Ascending aorta (tissue), 2 donors: Measurements from ENCODE around the gene NSD2. TPM values are rescaled to one million over a fixed set of nuclear protein-coding genes. Genes with fewer than 3 reads are reported as not detected.
"Not testable (repeated sequence)": the region's sequence is repeated elsewhere in the genome, so short reads cannot be mapped to it uniquely, and the experiment has no call there.

ENCODE experiments used
- DNase-seq, 2 donors: peaks; one replicate each; pipeline ENCODE4 v3.0.0-alpha.2; 2019; ENCODE audit warnings: low spot score in 2 of 2
- H3K27ac ChIP-seq, 2 donors: fragments of 200-600 bp; sonication (generic); one replicate each; pipeline ENCODE4 v1.5.1; 2016 to 2017; ENCODE audit warnings: mild to moderate bottlenecking in 1 of 2
- H3K27me3 ChIP-seq: fragments of 200-600 bp; sonication (generic); one replicate; pipeline ENCODE4 v1.5.1; 2017
- H3K36me3 ChIP-seq, 2 donors: fragments of 200-600 bp; sonication (generic); one replicate each; pipeline ENCODE4 v1.5.1; 2016
- H3K4me1 ChIP-seq, 2 donors: fragments of 200-600 bp; sonication (generic); one replicate each; pipeline ENCODE4 v1.5.1; 2016 to 2017; ENCODE audit warnings: mild to moderate bottlenecking in 1 of 2
- H3K4me3 ChIP-seq, 2 donors: fragments of 200-600 bp; sonication (generic); one replicate each; pipeline ENCODE4 v1.5.1; 2016 to 2017; ENCODE audit warnings: mild to moderate bottlenecking in 1 of 2
- H3K9me3 ChIP-seq, 2 donors: fragments of 200-600 bp; sonication (generic); one replicate each; pipeline ENCODE4 v1.5.1; 2016
- intact Hi-C: fragments of 100-400 bp; cut with DNase I; formaldehyde crosslinking; loops from one replicate; pipeline ENCODE4 v1.15.1; 2023
- total RNA-seq: library from RNA; depleted of rRNA; stranded (reverse); fragments of >200 nt; gene quantifications from one replicate; pipeline ENCODE4 v1.1.0, GENCODE V29; 2016
- TF ChIP-seq, protein P1 (sequence below), 3 experiments: fragments of 200-600 bp in 2 of 3; fragments of 450-650 bp in 1 of 3; sonication (generic) in 2 of 3; IDR thresholded peaks; one replicate each; pipeline ENCODE4 v1.5.1; 2016 to 2019; ENCODE audit warnings: antibody characterized with exemption in 3 of 3, mild to moderate bottlenecking in 1 of 3, moderate library complexity in 1 of 3

Gene NSD2
- total RNA-seq, 1 donor from 2014 or later = 19.9 TPM

DNA sequence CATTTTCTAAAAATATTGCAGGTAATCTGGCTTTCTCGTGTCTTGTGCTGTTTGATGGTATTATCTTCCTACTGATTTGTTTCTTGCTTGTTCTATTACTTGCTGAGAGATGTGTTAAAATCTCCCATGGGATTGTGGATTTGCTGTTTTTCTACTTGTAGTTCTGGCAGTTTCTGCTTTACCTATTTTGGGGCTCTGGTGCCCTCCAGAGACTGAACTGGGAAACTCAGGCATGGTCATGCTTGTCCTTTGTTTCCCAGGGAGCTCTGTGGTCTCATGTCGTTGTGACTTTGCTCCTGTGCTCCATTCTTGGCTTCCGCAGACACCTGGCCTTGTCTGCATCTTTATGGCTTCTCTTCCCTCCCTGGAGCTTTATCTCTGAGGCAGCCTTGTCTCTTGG lies 39.5 kb downstream of the NSD2 start:
- Histone ChIP-seq H3K9me3 (no peaks in the 10 kb centered on the region), H3K27me3 (no peaks in the 10 kb centered on the region), H3K27ac (no peak overlapping the region), H3K4me3 (no peak overlapping the region), H3K36me3 (peaks cover 0 to 15% of the 10 kb centered on the region in 2 donors), H3K4me1 (no peaks in the 10 kb centered on the region)
- TF ChIP-seq, protein P1, sequence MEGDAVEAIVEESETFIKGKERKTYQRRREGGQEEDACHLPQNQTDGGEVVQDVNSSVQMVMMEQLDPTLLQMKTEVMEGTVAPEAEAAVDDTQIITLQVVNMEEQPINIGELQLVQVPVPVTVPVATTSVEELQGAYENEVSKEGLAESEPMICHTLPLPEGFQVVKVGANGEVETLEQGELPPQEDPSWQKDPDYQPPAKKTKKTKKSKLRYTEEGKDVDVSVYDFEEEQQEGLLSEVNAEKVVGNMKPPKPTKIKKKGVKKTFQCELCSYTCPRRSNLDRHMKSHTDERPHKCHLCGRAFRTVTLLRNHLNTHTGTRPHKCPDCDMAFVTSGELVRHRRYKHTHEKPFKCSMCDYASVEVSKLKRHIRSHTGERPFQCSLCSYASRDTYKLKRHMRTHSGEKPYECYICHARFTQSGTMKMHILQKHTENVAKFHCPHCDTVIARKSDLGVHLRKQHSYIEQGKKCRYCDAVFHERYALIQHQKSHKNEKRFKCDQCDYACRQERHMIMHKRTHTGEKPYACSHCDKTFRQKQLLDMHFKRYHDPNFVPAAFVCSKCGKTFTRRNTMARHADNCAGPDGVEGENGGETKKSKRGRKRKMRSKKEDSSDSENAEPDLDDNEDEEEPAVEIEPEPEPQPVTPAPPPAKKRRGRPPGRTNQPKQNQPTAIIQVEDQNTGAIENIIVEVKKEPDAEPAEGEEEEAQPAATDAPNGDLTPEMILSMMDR (IDR thresholded peaks at IDR 0.05) = peak in 2 of 3 experiments; percentile 9 to 34
- intact Hi-C loops = no loop called here
- DNase-seq = peak in 1 of 2 donors; percentile 56

DNA sequence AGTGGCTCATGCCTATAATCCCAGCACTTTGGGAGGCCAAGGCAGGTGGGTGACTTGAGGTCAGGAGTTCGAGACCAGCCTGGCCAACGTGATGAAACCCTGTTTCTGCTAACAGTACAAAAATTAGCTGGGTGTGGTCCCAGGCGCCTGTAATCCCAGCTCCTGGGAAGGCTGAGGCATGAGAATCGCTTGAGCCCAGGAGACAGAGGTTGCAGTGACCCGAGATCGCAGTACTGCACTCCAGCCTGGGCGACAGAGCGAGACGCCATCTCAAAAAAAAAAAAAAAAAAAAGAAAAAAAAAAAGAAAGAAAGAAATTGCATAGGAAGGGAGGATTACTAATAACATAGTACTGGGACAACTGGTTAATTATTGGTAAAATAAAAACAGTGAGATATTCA lies 40.1 kb downstream of the NSD2 start:
- H3K4me1 ChIP-seq, intact Hi-C loops, H3K9me3 ChIP-seq, H3K27ac ChIP-seq, H3K27me3 ChIP-seq, H3K4me3 ChIP-seq: not testable (repeated sequence)
- H3K36me3 ChIP-seq = peaks cover 0 to 12% of the 10 kb centered on the region in 2 donors
- peak in 1 of 2 donors; percentile 31 for DNase-seq

DNA sequence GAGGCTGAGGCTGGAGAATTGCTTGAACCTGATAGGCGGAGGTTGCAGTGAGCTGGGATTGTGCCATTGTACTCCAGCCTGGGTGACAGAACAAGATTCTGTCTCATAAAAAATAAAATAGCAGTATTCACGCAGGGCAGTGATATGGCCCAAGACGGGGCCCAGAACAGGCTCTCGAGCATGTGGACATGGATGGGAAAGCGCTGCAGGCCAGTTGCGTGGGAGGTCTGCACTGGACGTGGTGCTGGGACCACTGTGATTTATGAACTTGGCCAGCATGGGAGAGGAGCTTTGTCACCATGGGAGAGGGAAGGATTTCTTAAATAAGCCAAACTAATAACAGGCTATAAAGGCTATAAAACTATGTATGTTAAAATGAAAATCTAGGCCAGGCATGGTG lies 51.6 kb downstream of the NSD2 start:
- H3K4me1 ChIP-seq = no peaks in the 10 kb centered on the region
- intact Hi-C loops = no loop called here
- no peaks in the 10 kb centered on the region for H3K27me3 ChIP-seq
- peaks cover 10 to 23% of the 10 kb centered on the region in 2 donors for H3K36me3 ChIP-seq
- H3K4me3 ChIP-seq = no peak overlapping the region
- no peak overlapping the region for H3K27ac ChIP-seq
- no peak for DNase-seq
- H3K9me3 ChIP-seq = no peaks in the 10 kb centered on the region
- TF ChIP-seq, protein P1 (IDR thresholded peaks at IDR 0.05) = no peak

DNA sequence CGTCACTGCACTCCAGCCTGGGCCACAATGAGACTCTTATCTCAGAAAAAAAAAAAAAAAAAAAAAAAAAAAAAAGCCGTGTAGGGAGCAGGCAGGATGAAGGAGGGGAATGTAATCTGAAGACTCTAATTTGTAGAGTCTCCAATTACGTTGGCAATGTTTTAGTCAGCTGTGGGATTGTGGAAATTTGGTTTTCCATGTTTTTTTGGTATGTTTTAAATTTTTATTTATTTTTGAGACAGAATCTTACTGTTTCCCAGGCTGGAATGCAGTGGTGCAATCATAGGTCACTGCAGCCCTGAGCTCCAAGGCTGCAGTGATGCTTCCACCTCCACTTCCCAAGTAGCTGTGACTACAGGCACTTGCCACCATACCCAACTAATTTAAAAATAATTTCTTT lies 56.5 kb downstream of the NSD2 start:
- H3K27ac ChIP-seq = no peak overlapping the region
- H3K9me3 ChIP-seq = no peaks in the 10 kb centered on the region
- no peak overlapping the region for H3K4me3 ChIP-seq
- H3K36me3 ChIP-seq = peaks cover 18 to 26% of the 10 kb centered on the region in 2 donors
- intact Hi-C loops = no loop called here
- H3K4me1 ChIP-seq = no peaks in the 10 kb centered on the region
- no peak for DNase-seq
- TF ChIP-seq, protein P1 (IDR thresholded peaks at IDR 0.05) = no peak
- no peaks in the 10 kb centered on the region for H3K27me3 ChIP-seq

DNA sequence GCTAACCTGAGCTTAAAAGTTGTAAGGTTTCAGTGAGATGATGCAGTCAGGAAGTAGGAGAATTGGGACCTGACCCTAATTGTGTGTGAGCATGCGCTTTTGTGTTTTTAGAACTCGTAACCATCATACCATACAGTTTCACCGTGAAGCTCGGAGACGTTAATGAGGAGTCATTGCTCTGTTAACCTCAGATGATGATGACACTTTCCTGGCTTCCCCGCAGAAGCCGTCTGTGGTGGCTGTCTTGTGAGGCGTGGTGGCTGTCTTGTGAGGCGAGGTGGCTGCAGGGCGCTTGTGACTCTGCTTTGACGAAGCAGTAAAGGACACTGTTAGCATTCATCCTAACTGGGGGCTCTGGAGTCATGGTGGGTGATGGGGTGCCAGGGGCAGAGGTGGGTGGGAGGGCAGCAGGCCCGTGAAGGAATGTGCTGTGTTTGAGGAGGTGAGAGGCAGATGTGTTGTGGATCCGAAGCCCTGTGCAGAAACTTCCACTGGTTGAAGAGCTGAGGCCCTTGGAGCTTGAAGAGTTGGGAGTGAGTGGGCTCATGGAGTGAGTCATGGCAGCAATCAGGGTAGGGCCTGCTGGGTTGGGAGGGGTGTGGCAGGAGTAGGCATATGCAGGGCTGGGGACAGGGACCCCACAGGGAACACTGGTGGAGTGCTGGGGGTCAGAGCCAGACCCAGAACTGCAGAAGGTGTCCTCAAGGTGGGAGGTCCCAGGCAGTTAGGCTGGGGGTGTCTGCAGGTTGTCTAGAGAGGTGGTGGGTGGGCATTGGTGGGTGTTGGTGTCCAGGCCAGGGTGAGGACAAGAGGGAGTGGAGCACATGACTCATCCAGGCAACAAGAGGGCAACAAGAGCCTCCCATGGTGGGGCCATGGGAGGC lies 57.4 kb downstream of the NSD2 start:
- Histone ChIP-seq H3K36me3 (peaks cover 22 to 27% of the 10 kb centered on the region in 2 donors), H3K27me3 (no peaks in the 10 kb centered on the region), H3K4me1 (no peaks in the 10 kb centered on the region), H3K4me3 (no peak overlapping the region), H3K27ac (no peak overlapping the region), H3K9me3 (no peaks in the 10 kb centered on the region)
- intact Hi-C loops = no loop called here
- DNase-seq = peak in 1 of 2 donors; percentile 38
- TF ChIP-seq, protein P1 (IDR thresholded peaks at IDR 0.05) = no peak

DNA sequence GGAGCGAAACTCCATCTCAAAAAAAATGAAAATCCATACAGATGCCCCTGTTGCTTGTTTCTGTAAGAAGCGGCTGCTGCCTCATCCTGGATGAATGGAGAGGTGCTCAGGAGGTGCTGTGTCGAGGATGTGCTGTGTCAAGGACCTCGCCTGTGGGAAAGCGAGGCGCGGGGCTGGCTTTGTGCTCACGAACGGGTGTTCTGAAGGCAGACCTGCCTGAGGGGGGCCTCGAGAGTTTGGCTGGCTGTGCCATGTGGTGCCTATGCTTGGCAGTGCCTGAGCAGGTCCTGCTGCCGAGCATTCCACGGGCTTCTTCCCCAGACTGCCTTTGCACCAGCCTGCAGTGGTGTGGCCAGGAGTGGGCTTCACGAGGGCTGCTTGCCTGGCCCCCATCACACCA lies 61.5 kb downstream of the NSD2 start:
- peaks cover 31 to 46% of the 10 kb centered on the region in 2 donors for H3K36me3 ChIP-seq
- intact Hi-C loops = no loop called here
- TF ChIP-seq, protein P1 (IDR thresholded peaks at IDR 0.05) = no peak

More for the DNA sequence above, 61.5 kb downstream of the NSD2 start:
- H3K9me3 ChIP-seq = no peaks in the 10 kb centered on the region
- no peak overlapping the region for H3K27ac ChIP-seq
- no peak overlapping the region for H3K4me3 ChIP-seq
- no peaks in the 10 kb centered on the region for H3K4me1 ChIP-seq
- H3K27me3 ChIP-seq = no peaks in the 10 kb centered on the region
- DNase-seq = no peak
